NCI-H1694 (cell line): Measurements from ENCODE around the gene ZNF684.
"Not testable (repeated sequence)": the region's sequence is repeated elsewhere in the genome, so short reads cannot be mapped to it uniquely, and the experiment has no call there.

Experiments
- DNase-seq: peaks from one replicate; lab custom pipeline; 2025; lab: John Stamatoyannopoulos, UW

Gene ZNF684

GRCh38 chr1:40531381-40532061 is at the start of gene ZNF684:
TSS of gene ZNF684 (plus strand) at chr1:40531637. CDS start at chr1:40533167, 1,530 bp downstream.
- DNase-seq = peak; percentile 79

- DNase-seq = no peak
Observed at GRCh38 chr1:40495315-40495903, 36.0 kb upstream of the ZNF684 start.

DNA sequence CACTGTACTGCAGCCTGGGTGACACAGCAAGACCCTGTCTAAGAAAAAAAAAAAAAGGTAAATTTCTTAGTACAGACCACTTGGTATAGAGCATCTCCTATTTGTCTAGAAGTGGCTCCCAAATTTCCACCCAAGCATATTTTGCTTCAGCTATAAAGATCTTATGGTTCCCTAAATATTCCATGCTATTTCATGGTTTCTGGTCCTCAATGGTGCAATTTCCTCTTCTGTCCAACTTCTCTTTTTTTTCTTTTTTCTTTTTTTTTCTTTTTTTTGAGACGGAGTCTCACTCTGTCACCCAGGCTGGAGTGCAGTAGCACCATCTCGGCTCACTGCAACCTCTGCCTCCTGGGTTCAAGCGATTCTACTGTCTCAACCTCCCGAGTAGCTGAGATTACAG is 28.8 kb upstream of the ZNF684 start:
- DNase-seq = not testable (repeated sequence)

GRCh38 chr1:40507973-40508372 is 23.5 kb upstream of the ZNF684 start:
- DNase-seq = no peak

DNA sequence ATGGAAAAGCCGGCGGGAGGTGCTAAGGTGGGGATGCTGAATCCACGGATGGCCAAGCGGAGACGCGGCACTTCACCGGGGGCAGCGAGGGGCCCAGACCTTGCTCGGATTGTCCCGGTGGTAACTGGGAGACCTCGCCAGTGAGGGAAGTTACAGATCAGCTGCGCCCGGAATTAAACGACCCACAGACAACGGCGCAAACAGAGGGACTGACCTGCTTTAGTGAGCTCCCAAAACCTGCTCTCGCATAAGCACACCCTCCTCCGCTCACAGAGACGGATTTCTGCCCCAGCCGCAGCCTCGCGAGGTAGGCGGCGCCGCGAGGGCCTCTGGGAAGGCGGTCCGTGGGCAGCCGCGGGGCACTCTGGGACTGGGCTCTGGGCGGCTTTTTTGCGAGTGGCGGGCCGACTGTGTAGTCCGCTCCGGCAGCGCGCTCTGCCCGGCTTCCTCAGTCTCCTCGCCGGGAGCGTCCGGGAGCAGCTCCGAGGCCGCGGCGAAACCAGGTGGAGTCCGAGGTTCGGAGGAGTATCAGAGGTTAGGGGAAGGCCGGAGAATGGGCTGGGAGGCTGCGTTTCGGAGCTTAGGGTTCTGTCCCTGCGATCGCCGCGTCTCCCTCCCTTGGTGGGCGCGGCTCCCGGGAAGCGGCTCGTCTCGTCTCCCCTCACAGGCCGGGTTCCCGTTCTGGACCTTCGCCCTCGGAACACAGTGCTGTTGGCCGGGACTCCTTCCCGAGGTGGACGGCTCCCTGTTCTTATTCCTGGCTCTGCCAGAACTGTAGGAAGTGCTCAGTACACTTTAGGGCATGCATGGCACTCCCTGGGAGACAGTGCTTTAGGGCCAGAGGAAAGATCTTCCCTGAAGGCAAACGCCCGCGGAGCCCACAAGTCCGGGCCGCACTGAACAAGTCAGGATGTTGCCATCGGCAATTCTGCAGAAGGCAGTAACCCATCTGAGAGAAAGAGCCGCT is 22.8 kb upstream of the ZNF684 start, which contains the start of gene EXO5:
EXO5 (plus strand) TSS at position 393 of the 967 bp plus-strand sequence. CDS start 5,778 bp downstream, outside the sequence.
- DNase-seq = peak; percentile 35

GRCh38 chr1:40519517-40519916 is 11.9 kb upstream of the ZNF684 start:
- DNase-seq = no peak

GRCh38 chr1:40530735-40531380 is 579 bp upstream of the ZNF684 start:
- no peak for DNase-seq

- DNase-seq = no peak
Observed at GRCh38 chr1:40532062-40532389, 589 bp downstream of the ZNF684 start.

GRCh38 chr1:40532844-40533424 is 1.5 kb downstream of the ZNF684 start:
- DNase-seq = peak; percentile 19

GRCh38 chr1:40534589-40534988 is 3.2 kb downstream of the ZNF684 start:
- no peak for DNase-seq

- DNase-seq = no peak
Observed at GRCh38 chr1:40535732-40536131, 4.3 kb downstream of the ZNF684 start.

DNA sequence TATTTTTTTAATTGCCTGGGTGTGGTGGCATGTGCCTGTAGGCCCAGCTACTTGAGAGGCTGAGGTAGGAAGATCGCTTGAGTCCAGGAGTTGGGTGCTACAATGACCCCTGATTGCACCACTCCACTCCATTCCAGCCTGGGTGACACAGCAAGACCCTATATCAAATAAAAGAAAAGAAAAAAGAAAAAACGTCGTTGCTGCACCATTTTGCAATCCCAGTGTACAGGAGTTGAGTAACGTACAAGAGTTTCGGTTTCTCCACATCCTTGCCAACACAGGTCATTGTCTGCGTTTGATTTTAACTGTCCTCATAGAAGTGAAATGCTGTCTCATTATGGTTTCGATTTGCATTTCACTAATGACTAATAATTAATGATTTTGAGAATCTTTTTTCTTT is 7.9 kb downstream of the ZNF684 start:
- no peak for DNase-seq

- no peak for DNase-seq
Observed at GRCh38 chr1:40546957-40547356, 15.5 kb downstream of the ZNF684 start.

DNA sequence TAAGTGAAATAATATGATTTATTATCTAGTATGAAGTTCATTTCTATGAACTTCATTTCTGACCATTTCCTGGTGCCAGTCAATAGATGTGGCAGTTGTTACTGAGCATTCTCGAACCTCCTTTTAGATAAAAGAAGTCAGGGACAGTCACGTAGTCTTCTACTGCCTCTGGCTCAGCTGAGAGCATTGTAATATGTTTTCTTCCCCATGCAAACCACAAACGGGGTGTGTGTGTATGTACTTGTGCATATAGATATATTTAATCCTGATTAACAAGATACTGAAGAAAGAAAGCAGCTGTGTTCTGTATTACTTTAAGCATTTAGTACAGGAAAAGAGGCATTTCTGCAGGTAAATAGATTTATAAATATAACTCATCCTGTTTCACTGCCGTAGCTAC is 21.6 kb downstream of the ZNF684 start:
- no peak for DNase-seq

- DNase-seq = not testable (repeated sequence)
Observed at GRCh38 chr1:40554807-40555206, 23.4 kb downstream of the ZNF684 start.

- DNase-seq = no peak
Observed at GRCh38 chr1:40556121-40556520, 24.7 kb downstream of the ZNF684 start.

DNA sequence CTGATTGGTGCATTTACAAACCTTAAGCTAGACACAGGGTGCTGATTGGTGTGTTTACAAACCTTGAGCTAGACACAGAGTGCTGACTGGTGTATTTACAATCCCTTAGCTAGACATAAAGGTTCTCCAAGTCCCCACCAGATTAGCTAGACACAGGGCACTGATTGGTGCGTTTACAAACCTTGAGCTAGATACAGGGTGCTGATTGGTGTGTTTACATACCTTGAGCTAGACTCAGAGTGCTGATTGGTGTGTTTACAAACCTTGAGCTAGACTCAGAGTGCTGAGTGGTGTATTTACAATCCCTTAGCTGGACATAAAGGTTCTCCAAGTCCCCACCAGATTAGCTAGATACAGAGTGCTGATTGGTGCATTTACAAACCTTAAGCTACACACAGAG is 26.8 kb downstream of the ZNF684 start:
- DNase-seq = not testable (repeated sequence)

GRCh38 chr1:40562185-40562584 is 30.7 kb downstream of the ZNF684 start:
- no peak for DNase-seq

GRCh38 chr1:40563266-40563665 is 31.8 kb downstream of the ZNF684 start:
- no peak for DNase-seq

- no peak for DNase-seq
Observed at GRCh38 chr1:40564506-40564905, 33.1 kb downstream of the ZNF684 start.

DNA sequence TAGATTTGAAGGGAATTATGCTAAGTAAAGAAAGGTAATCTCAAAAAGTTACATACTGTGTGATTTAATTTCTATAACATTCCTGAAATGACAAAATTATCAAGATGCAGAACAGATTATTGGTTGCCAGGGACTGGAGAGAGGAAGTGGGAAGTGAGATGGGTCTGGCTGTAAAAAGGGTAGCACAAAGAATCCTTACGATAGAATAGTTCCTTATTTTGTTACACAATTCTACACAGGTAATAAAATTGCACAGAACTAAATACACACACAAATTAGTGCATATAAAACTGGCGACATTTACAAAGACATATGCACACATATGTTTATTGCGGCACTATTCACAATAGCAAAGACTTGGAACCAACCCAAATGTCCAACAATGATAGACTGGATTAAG is 33.5 kb downstream of the ZNF684 start:
- DNase-seq = no peak

GRCh38 chr1:40567825-40568224 is 36.4 kb downstream of the ZNF684 start:
- no peak for DNase-seq
